Thyroid gland (tissue), 4 donors: ENCODE measurements around the gene MYLK.

ENCODE experiments used
- POLR2A ChIP-seq, 2 donors: fragments of 450-650 bp; IDR thresholded peaks; one replicate each; pipeline ENCODE4 v1.6.1; 2017; ENCODE audit warnings: antibody characterized with exemption in 2 of 2, mild to moderate bottlenecking in 2 of 2, moderate library complexity in 1 of 2
- TF ChIP-seq, protein P1 (sequence below), 6 experiments: fragments of 200-600 bp in 3 of 6; fragments of 450-650 bp in 3 of 6; sonication (generic) in 3 of 6; IDR thresholded peaks; one replicate each; pipeline ENCODE4 v1.5.1; 2016 to 2019; ENCODE audit warnings: antibody characterized with exemption in 6 of 6, mild to moderate bottlenecking in 2 of 6, inconsistent platforms in 1 of 6, moderate library complexity in 1 of 6

DNA sequence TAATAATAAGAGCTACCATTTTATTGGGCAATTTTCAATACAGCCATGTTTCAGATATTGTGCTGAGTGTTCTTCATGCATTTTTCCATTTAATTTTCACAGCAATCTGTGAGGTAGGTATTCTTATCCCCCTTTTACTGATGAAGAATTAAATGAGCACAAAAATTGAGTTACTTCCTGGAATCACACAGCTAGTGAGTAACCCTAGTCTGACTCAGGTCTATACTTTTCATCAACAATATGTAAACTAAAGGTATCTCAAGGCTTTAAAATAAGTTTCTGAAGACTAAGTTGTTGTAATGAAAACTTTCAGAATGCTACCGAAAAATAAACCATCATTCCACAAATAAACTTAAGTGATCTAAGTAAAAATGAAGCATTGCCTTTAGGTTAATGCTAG lies 321.6 kb downstream of the MYLK start:
- no peak for TF ChIP-seq POLR2A (IDR thresholded peaks at IDR 0.05)
- TF ChIP-seq, protein P1, sequence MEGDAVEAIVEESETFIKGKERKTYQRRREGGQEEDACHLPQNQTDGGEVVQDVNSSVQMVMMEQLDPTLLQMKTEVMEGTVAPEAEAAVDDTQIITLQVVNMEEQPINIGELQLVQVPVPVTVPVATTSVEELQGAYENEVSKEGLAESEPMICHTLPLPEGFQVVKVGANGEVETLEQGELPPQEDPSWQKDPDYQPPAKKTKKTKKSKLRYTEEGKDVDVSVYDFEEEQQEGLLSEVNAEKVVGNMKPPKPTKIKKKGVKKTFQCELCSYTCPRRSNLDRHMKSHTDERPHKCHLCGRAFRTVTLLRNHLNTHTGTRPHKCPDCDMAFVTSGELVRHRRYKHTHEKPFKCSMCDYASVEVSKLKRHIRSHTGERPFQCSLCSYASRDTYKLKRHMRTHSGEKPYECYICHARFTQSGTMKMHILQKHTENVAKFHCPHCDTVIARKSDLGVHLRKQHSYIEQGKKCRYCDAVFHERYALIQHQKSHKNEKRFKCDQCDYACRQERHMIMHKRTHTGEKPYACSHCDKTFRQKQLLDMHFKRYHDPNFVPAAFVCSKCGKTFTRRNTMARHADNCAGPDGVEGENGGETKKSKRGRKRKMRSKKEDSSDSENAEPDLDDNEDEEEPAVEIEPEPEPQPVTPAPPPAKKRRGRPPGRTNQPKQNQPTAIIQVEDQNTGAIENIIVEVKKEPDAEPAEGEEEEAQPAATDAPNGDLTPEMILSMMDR (IDR thresholded peaks at IDR 0.05): no peak
